ENCODE results near the gene NAA15. TPM values are rescaled to one million over a fixed set of nuclear protein-coding genes. Genes with fewer than 3 reads are reported as not detected.
A peak's percentile ranks its signal among the peaks of the same experiment; 100 is the strongest.

NAA15 gene
- total RNA-seq, 1 donor from 2014 or later, result 6.4 TPM

DNA sequence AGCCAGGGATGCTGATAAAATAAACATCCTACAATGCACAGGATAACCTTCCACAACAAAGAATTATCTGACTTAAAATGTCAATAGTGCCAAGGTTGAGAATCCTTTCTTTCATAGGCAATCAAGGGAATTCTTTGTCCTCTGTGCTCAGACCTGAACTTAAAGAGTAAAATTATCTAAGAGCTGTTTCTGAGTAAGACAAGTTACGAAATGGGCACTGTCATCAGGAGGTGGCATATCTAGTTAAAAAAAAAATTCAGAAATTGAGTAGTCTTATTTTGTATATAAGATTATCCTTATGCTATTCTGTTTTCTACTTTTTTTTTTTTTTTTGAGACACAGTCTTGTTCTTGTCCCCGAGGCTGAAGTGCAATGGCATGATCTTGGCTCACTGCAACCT, 149.3 kb downstream of the NAA15 start:
- H3K4me3 ChIP-seq, result no peak overlapping the region
- DNase-seq (ENCODE audit: low spot score in 2 of 2), result no peak
- no peaks in the 10 kb centered on the region for H3K36me3 ChIP-seq
- intact Hi-C loops (cut with DNase I), result loop anchor here (5.0 to 10.0 kb wide), 4 partner anchors 82 to 1074 kb away; partner anchors contain the start of genes ELMOD2, MAML3 and NOCT
- H3K27me3 ChIP-seq, result no peaks in the 10 kb centered on the region
- TF ChIP-seq CTCF (IDR thresholded peaks at IDR 0.05), result no peak
- peaks cover 3 to 12% of the 10 kb centered on the region in 2 donors for H3K4me1 ChIP-seq
- H3K27ac ChIP-seq, result no peak overlapping the region
- H3K9me3 ChIP-seq, result no peaks in the 10 kb centered on the region

- Histone ChIP-seq H3K36me3 (no peaks in the 10 kb centered on the region), H3K4me3 (peak overlapping the region in 1 of 2 donors; percentile 93), H3K4me1 (peaks cover 3 to 12% of the 10 kb centered on the region in 2 donors), H3K9me3 (no peaks in the 10 kb centered on the region), H3K27ac (peak overlapping the region in 1 of 2 donors; percentile 94), H3K27me3 (no peaks in the 10 kb centered on the region)
- no peak for DNase-seq (ENCODE audit: low spot score in 2 of 2)
- TF ChIP-seq CTCF (IDR thresholded peaks at IDR 0.05), result no peak
- intact Hi-C loops (cut with DNase I), result loop anchor here (2.0 to 10.0 kb wide), 5 partner anchors 80 to 1073 kb away; partner anchors contain the start of genes ELMOD2, MAML3, NAA15 and NOCT
Measured at GRCh38 chr4:139451997-139452396, 150.7 kb downstream of the NAA15 start.

GRCh38 chr4:139453041-139453370, 151.7 kb downstream of the NAA15 start:
- no peaks in the 10 kb centered on the region for H3K36me3 ChIP-seq
- peak; percentile 38 to 46 (median 41) for TF ChIP-seq CTCF (IDR thresholded peaks at IDR 0.05)
- DNase-seq (ENCODE audit: low spot score in 2 of 2), result no peak
- peaks cover 3 to 16% of the 10 kb centered on the region in 2 donors for H3K4me1 ChIP-seq
- H3K27me3 ChIP-seq, result no peaks in the 10 kb centered on the region
- peak overlapping the region; percentile 92 to 93 for H3K4me3 ChIP-seq
- intact Hi-C loops (cut with DNase I), result loop anchor here (1.0 to 10.0 kb wide), 7 partner anchors 79 to 1072 kb away; partner anchors contain the start of genes ELMOD2, MAML3, NAA15 and NOCT
- no peaks in the 10 kb centered on the region for H3K9me3 ChIP-seq
- peak overlapping the region; percentile 94 to 98 for H3K27ac ChIP-seq

- intact Hi-C loops (cut with DNase I), result loop anchor here (1.0 to 10.0 kb wide), 7 partner anchors 79 to 1071 kb away; partner anchors contain the start of genes ELMOD2, MAML3, NAA15 and NOCT
- peak in 2 of 3 experiments; percentile 4 to 28 for TF ChIP-seq CTCF (IDR thresholded peaks at IDR 0.05)
- Histone ChIP-seq H3K27ac (peak overlapping the region; percentile 94 to 98), H3K27me3 (no peaks in the 10 kb centered on the region), H3K36me3 (no peaks in the 10 kb centered on the region), H3K4me1 (peaks cover 5 to 21% of the 10 kb centered on the region in 2 donors), H3K9me3 (no peaks in the 10 kb centered on the region), H3K4me3 (peak overlapping the region; percentile 92 to 93)
- DNase-seq (ENCODE audit: low spot score in 2 of 2), result peak; percentile 95 to 99
Measured at GRCh38 chr4:139453371-139454110, 152.2 kb downstream of the NAA15 start.

DNA sequence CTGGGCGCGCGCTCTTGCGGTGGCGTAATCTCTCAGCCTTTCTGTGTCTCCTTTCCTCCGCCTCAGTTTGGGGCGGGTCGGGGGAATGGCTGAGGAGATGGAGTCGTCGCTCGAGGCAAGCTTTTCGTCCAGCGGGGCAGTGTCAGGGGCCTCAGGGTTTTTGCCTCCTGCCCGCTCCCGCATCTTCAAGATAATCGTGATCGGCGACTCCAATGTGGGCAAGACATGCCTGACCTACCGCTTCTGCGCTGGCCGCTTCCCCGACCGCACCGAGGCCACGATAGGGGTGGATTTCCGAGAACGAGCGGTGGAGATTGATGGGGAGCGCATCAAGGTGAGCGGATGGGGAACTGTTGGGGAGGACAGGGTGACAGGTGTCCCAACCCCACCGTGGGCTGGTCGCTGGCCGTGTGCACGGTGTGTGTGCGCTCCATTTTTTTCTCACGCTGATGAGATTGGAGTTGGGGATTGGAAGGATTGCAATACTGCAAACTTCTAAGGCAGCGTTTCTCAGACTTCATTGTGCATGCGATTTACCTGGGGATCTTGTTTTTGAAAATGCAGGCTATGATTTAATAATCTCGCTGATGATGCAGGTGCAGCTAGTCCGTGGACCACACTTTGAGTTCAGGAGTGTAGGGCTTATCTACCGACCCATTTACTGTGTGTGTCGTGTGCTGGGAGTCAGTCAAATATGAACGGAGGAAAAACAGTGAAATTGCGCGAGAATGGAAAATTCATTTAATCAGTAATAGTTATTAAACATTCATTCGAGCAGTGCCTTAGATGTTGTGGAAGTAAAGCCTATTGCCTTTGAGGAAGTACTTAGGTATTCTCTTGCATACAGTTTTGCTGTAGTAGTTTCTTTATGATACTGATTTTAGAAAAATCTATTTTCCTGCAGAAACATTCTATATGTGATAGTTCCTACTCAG, 153.1 kb downstream of the NAA15 start, which contains the start of gene RAB33B:
Gene RAB33B, plus strand, starts transcription at position 11 of the 935 bp plus-strand sequence. Its CDS starts 75 bp downstream, at position 86.
- intact Hi-C loops (cut with DNase I), result loop anchor here (5.0 to 10.0 kb wide), 7 partner anchors 43 to 1070 kb away; partner anchors contain the start of genes ELMOD2, MAML3, NOCT and SCOC
- Histone ChIP-seq H3K4me3 (peak within 1 kb of the TSS; percentile 92 to 93), H3K4me1 (peaks cover 7 to 26% of the 10 kb centered on the region in 2 donors)

More for the DNA sequence above, 153.1 kb downstream of the NAA15 start, which contains the start of gene RAB33B:
- Histone ChIP-seq H3K27me3 (no peaks in the 10 kb centered on the region), H3K36me3 (no peaks in the 10 kb centered on the region), H3K27ac (peak within 1 kb of the TSS; percentile 94 to 98), H3K9me3 (no peaks in the 10 kb centered on the region)
- DNase-seq (ENCODE audit: low spot score in 2 of 2), result peak in 1 of 2 donors; percentile 96
- TF ChIP-seq CTCF (IDR thresholded peaks at IDR 0.05), result no peak

Data from ascending aorta (tissue), 2 donors.